Suprapubic skin (tissue), 4 donors: ENCODE measurements around the gene STPG4. TPM values are rescaled to one million over a fixed set of nuclear protein-coding genes. Genes with fewer than 3 reads are reported as not detected.
"Not testable (repeated sequence)": the region's sequence is repeated elsewhere in the genome, so short reads cannot be mapped to it uniquely, and the experiment has no call there.

Experiments
- DNase-seq, 2 donors: peaks; one replicate each; pipeline ENCODE4 v3.0.0-alpha.2; 2019; ENCODE audit warnings: low spot score in 2 of 2
- H3K27ac ChIP-seq: fragments of 200-600 bp; sonication (generic); one replicate; pipeline ENCODE4 v1.5.1; 2019
- H3K27me3 ChIP-seq: fragments of 200-600 bp; sonication (generic); one replicate; pipeline ENCODE4 v1.5.1; 2019
- H3K36me3 ChIP-seq: fragments of 200-600 bp; sonication (generic); one replicate; pipeline ENCODE4 v1.5.1; 2019
- H3K4me1 ChIP-seq: fragments of 200-600 bp; sonication (generic); one replicate; pipeline ENCODE4 v1.5.1; 2019
- H3K4me3 ChIP-seq: fragments of 200-600 bp; sonication (generic); one replicate; pipeline ENCODE4 v1.5.1; 2019; ENCODE audit warnings: mild to moderate bottlenecking
- H3K9me3 ChIP-seq: fragments of 200-600 bp; sonication (generic); one replicate; pipeline ENCODE4 v1.5.1; 2019
- CTCF ChIP-seq, 2 donors: fragments of 200-600 bp in 1 of 2; fragments of 450-650 bp in 1 of 2; sonication (generic) in 1 of 2; IDR thresholded peaks; one replicate each; pipeline ENCODE4 v1.5.1; 2016 to 2019; ENCODE audit warnings: antibody characterized with exemption in 2 of 2, mild to moderate bottlenecking in 1 of 2, moderate library complexity in 1 of 2
- EP300 ChIP-seq: sonication (generic); formaldehyde crosslinking; IDR thresholded peaks from one replicate; pipeline ENCODE4 v1.6.1; 2017; ENCODE audit warnings: antibody characterized with exemption
- POLR2A ChIP-seq, 2 donors: fragments of 450-650 bp; IDR thresholded peaks; one replicate each; pipeline ENCODE4 v1.6.1; 2017; ENCODE audit warnings: antibody characterized with exemption in 2 of 2, mild to moderate bottlenecking in 2 of 2, moderate library complexity in 2 of 2
- POLR2AphosphoS5 ChIP-seq, 3 donors: sonication (generic); formaldehyde crosslinking; IDR thresholded peaks; one replicate each; pipeline ENCODE4 v1.6.1; 2017; ENCODE audit warnings: antibody characterized with exemption in 3 of 3
- whole genome bisulfite sequencing: methylation state at CpG from one replicate; pipeline ENCODE4 v1.1.5; 2018; 5-methylcytosine and 5-hydroxymethylcytosine counted together
- total RNA-seq, 4 donors: library from RNA; depleted of rRNA; stranded (reverse); fragments of >200 nt; gene quantifications; one replicate each; pipeline ENCODE4 v1.1.0, GENCODE V29; 2016

STPG4 gene
- total RNA-seq, 4 donors from 2014 or later, result 0.49 to 1.4 (median 0.91) TPM; not detected in 1

GRCh38 chr2:47129191-47129706, 25.9 kb downstream of the STPG4 start:
- no peak for TF ChIP-seq POLR2A (IDR thresholded peaks at IDR 0.05)
- TF ChIP-seq POLR2AphosphoS5 (IDR thresholded peaks at IDR 0.05), result no peak
- TF ChIP-seq CTCF (IDR thresholded peaks at IDR 0.05), result no peak
- no peak for TF ChIP-seq EP300
- Histone ChIP-seq H3K9me3 (no peaks in the 10 kb centered on the region), H3K27me3 (no peaks in the 10 kb centered on the region), H3K4me1 (no peaks in the 10 kb centered on the region), H3K4me3 (no peak overlapping the region), H3K27ac (no peak overlapping the region), H3K36me3 (no peaks in the 10 kb centered on the region)
- DNase-seq, result no peak
- 75% methylated on average over 8 of the region's 8 CpGs for WGBS

DNA sequence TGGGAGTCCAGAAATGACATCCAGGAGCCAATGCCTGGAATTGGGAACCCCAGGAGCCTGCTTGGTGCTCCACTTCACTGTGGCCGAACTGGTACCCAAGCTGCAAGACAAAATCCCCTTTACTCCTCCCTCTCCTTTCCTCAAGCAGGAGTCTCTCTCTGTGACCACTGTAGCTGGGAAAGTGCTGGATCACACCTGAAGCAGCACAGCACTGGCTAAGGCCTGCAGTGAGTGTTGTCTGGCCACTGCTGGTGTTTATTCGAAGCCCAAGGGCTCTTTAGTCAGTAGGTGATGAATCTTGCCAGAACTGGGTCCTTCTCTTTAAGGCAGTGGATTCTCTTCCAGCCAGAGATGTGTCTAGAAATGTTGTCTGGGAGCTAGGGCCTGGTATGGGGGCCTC, 26.4 kb downstream of the STPG4 start:
- TF ChIP-seq CTCF (IDR thresholded peaks at IDR 0.05), result no peak
- no peak for TF ChIP-seq POLR2AphosphoS5 (IDR thresholded peaks at IDR 0.05)
- TF ChIP-seq EP300, result no peak
- TF ChIP-seq POLR2A (IDR thresholded peaks at IDR 0.05), result no peak
- Histone ChIP-seq H3K4me3 (no peak overlapping the region), H3K9me3 (no peaks in the 10 kb centered on the region), H3K4me1 (no peaks in the 10 kb centered on the region), H3K27ac (no peak overlapping the region), H3K27me3 (no peaks in the 10 kb centered on the region), H3K36me3 (no peaks in the 10 kb centered on the region)
- no peak for DNase-seq
- 94% methylated on average over 2 of the region's 2 CpGs for WGBS

DNA sequence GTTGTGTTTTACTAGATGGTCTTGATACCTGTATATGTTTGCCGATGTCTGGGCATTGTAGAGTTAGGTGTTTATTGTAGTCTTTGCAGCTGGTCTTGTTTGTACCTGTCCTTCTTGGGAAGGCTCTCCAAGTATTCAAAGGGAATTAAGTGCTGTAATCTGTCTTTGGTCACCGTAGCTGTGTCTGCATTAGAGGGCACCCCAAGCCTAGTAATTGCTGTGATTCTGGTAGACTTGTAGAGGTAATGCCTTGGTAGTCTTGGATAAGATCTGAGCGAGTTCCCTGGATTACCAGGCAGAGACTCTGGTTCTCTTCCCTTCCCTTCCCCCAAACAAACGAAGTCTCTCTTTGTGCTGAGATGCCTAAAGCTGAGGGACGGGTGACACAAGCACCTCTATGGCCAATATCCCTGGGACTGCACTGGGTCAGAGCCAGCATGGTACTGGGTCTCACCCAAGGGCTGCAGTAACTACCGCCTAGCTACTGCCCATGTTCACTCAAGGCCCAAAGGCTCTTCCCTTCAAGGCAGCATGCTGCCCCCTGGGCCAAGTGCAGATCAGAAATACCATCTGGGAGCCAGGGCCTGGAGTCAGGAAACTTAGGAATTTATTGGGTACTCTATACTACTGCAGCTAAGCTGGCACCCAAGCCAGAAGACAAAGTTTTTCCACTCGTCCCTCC, 27.1 kb downstream of the STPG4 start:
- no peaks in the 10 kb centered on the region for H3K9me3 ChIP-seq
- H3K36me3 ChIP-seq, result no peaks in the 10 kb centered on the region
- no peaks in the 10 kb centered on the region for H3K4me1 ChIP-seq
- no peak overlapping the region for H3K27ac ChIP-seq
- no peak for TF ChIP-seq CTCF (IDR thresholded peaks at IDR 0.05)
- TF ChIP-seq EP300, result no peak
- no peak for TF ChIP-seq POLR2A (IDR thresholded peaks at IDR 0.05)
- TF ChIP-seq POLR2AphosphoS5 (IDR thresholded peaks at IDR 0.05), result no peak
- H3K4me3 ChIP-seq, result no peak overlapping the region
- WGBS, result 93% methylated on average over 6 of the region's 7 CpGs
- no peaks in the 10 kb centered on the region for H3K27me3 ChIP-seq
- DNase-seq, result no peak

GRCh38 chr2:47126783-47127182, 28.3 kb downstream of the STPG4 start:
- 92% methylated on average over 3 of the region's 3 CpGs for WGBS
- Histone ChIP-seq H3K27ac (no peak overlapping the region), H3K4me3 (no peak overlapping the region), H3K36me3 (no peaks in the 10 kb centered on the region), H3K4me1 (no peaks in the 10 kb centered on the region), H3K9me3 (no peaks in the 10 kb centered on the region), H3K27me3 (no peaks in the 10 kb centered on the region)
- TF ChIP-seq CTCF (IDR thresholded peaks at IDR 0.05), result no peak
- no peak for TF ChIP-seq POLR2AphosphoS5 (IDR thresholded peaks at IDR 0.05)
- TF ChIP-seq POLR2A (IDR thresholded peaks at IDR 0.05), result no peak
- no peak for TF ChIP-seq EP300
- DNase-seq, result no peak

- H3K36me3 ChIP-seq, DNase-seq, H3K4me3 ChIP-seq, H3K27me3 ChIP-seq, H3K9me3 ChIP-seq, H3K4me1 ChIP-seq, H3K27ac ChIP-seq: not testable (repeated sequence)
- 80% methylated on average over 4 of the region's 4 CpGs for WGBS
Measured at GRCh38 chr2:47124740-47125139, 30.4 kb downstream of the STPG4 start.

- not testable (repeated sequence) for H3K9me3 ChIP-seq, H3K27ac ChIP-seq, H3K4me1 ChIP-seq, H3K27me3 ChIP-seq, DNase-seq, H3K4me3 ChIP-seq, H3K36me3 ChIP-seq
- WGBS, result 93% methylated on average over 5 of the region's 5 CpGs
Measured at GRCh38 chr2:47120424-47120823, 34.7 kb downstream of the STPG4 start.
